Erythroblast (primary cell): ENCODE measurements around the gene COBL.
"Not testable (repeated sequence)": the region's sequence is repeated elsewhere in the genome, so short reads cannot be mapped to it uniquely, and the experiment has no call there.

Experiments
- DNase-seq, 2 experiments: peaks; one replicate each; lab custom pipeline; 2025; lab: John Stamatoyannopoulos, UW
- GATA1 ChIP-seq: IDR thresholded peaks from 2 replicates; pipeline ENCODE4 v1.6.1; 2011; ENCODE audit warnings: low read depth, mild to moderate bottlenecking, control low read depth, low read length, moderate library complexity
- POLR2A ChIP-seq: IDR thresholded peaks from 2 replicates; pipeline ENCODE4 v1.6.1; 2011; ENCODE audit warnings: mild to moderate bottlenecking, low read length

Gene COBL

DNA sequence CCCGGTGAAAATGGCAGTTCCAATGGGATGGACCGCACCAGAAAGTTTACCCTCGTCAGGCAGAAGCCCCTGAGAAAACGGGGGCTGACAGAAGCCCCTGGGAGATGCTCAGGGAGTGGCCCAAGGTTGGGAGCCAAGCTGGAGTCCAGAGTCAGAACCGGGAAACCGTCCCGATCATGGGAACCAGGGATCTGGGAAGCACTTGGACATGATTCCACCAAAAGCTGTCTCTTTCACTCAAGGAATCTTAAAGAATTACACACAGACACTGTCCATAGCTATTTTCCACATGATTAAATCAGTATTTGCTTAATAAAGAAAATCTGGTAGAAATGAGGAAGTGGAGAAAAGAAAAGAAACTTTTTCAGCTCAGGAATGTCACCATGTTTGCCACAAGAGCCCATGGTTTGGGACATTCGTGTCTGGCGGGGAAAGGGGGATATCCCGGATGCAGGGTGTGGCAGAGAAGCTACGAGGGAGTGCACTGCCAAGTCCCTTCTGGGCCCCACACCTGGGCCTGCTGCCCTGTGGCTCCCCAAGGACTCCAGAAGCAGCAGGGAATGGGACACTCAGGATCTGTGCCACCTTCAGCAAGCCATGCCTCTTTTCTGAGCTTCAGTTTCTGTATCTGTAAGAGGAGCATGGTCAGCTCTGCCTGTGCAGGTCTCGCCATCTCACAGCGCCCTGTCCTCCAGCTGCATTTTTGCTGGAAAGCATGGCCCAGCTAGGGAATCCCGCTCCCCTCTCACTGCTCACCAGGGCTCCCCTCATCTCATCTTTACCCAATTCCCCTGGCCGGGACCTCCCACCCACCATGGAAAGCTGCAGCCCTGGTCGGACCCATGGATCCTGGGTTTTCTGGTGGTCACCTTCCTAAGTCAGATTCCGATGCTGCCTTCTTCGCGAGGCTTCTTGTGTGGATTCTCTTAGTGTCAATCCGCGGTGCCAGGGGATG lies 308.8 kb downstream of the COBL start:
- no peak for TF ChIP-seq POLR2A
- no peak for DNase-seq

DNA sequence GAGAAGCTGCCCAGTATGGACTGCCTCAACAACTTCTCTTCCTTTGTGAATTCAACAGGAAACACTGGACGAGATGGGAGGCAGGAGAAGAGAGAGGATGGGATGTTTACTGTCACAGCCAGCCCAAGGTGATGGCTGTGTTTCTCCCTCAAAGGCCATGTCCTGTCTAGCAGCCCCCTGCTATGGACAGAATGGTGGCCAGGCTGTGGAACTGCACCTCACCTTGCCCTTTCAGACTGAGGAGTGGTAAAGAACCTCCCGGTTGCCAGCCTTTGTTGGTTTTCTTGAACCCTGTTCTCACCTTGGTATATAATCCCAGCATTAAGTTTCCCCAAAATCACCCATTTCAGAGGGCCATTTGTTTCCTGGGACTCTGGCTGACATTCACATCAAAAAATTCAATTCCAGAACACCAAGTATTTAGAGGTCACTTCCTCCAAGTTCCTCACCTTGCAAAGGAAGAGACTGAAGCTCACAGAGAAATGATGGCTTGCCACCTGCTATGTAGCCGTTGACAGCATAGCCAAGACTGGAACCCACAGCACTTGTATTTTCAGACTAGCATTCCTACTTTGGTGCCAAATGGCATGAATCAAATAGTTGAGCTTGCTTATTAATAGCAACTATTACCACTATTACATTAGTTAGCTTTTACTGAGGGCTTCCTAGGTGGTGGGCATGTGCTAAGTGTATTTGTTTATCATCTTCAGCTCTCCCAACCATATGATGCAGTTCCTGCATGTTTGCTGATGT lies 309.9 kb downstream of the COBL start:
- no peak for DNase-seq
- no peak for TF ChIP-seq GATA1
- TF ChIP-seq POLR2A: no peak

DNA sequence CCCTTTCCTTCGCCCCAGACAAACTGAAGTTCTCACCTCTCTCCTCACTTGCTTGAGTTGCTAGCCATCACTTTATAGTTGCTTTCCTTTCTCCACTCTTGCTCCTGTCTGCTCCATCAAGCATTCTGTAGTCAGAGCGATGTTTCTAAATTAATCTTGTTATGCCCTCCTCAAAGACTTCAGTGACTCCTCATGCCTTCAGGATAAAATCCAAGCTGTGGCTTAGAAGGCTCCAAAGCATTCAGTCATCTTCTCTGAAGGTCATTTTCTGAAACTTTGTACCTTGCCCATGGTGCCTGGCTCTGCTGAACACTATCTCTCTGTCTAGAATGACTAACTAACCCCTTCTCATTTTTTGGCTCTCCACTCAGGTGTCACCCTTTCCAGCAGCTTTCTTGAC lies 311.5 kb downstream of the COBL start:
- no peak for TF ChIP-seq GATA1
- TF ChIP-seq POLR2A: no peak
- no peak for DNase-seq

DNA sequence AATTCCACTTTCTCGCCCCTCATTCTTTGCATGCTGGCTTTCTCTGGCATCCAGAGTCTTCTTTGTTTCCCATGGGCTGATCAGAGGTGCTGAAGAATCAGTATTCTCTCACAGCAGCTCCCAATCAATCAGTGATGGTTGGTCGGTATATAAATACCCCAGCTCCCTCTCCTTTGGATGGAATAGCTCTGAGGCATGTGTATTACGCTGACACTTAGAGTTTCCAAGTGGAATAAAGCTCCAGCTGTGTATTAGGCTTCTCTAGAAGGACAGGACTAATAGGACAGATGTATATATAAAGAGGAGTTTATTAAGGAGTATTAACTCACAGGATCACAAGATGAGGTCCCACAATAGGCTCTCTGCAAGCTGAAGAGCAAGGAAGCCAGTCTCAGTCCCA lies 315.7 kb downstream of the COBL start:
- DNase-seq: peak in 1 of 2 experiments; percentile 15
- TF ChIP-seq GATA1 (no peak), POLR2A (no peak)

DNA sequence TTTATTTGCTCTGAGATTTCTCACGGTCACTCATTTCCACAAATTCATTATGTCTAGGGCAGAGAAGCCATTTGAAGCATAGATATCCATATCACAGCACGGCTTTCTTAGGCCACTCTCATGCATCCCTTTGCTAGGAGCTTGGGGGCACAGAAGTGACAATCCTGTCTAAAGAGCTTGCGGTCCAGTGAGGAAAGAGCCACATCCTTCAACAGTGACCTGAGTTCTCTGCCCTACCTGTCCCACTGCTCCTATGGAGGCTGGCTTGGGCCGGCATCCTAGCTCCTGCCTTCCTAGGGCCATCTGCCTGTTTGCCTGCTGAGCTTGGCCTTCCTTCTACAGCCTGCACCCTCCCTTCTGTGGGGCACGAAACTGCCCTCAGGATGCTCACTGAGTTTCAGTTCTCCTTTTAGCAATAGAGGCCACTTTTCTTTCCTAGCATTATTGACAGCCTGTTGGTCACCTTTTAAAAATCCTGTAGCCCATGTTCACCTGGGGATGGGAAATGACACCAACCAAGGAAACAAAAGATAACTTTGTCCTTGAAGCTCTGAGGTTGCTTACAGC lies 321.8 kb downstream of the COBL start:
- no peak for TF ChIP-seq GATA1
- TF ChIP-seq POLR2A: no peak
- DNase-seq: no peak

DNA sequence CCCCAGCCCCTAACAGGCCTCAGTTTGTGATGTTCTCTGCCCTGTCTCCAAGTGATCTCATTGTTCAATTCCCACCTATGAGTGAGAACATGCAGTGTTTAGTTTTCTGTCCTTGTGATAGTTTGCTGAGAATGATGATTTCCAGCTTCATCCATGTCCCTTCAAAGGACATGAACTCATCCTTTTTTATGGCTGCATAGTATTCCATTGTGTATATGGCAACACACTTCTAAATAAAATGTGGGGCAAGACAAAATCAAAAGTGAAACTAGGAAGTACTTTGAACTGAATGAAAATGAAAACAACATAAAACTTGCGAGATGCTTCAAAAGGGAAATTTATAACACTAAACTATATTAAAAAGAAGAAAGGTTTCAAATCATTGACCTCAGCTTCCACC lies 326.4 kb downstream of the COBL start:
- DNase-seq: not testable (repeated sequence)

DNA sequence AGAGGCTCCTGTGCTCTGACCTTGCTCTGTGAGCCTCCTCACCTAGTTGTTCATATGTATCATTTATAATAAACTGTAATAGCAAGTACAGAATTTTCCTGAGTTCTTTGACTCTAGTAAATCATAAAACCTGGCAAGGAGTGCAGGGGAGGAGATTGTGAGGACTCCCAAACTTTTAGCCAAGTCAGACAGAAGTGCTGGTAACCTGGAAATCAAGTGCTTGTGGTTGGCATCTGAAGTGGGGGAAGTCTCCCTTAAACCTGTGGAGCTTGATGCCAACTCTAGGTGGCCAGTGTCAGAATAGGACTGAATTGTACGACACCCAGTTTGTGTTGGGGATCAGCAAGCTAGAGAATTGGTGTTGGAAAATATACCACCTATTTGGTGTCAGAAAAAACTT lies 327.6 kb downstream of the COBL start:
- no peak for DNase-seq
- TF ChIP-seq POLR2A (no peak), GATA1 (no peak)

DNA sequence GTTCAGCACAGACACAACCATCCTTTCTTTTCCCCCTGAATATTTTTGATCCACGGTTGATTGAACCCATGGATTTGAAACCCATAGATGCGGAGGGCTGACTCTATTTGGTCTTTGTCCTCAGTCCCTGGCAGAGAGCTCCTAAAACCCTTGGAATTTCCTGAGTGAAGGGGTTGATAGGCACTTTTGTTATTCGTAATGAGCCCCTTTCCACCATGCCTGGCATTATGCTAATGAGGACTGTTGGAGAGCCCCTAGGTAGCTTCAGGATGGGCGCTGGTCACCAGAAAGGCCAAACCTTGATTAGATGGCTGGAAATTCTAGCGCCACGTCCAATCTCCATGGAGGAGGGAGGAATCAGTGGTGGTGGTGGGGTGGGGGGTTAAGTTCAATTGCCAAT lies 328.1 kb downstream of the COBL start:
- TF ChIP-seq GATA1 (no peak), POLR2A (no peak)
- no peak for DNase-seq

DNA sequence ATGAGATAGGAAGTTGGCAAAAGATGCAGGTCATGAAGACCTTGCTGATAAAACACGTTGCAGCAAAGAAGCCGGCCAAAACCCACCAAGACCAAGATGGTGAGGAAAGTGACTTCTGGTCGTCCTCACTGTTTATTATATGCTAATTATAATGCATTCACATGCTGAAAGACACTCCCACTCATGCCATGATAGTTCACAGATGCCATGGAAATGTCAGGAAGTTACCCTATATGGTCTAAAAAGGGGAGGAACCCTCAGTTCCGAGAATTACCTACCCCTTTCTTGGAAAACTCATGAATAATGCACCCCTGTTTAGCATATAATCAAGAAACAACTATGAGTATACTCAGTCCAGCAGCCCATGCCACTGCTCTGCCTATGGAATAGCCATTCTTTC lies 331.5 kb downstream of the COBL start:
- no peak for DNase-seq
- no peak for TF ChIP-seq GATA1
- TF ChIP-seq POLR2A: no peak

DNA sequence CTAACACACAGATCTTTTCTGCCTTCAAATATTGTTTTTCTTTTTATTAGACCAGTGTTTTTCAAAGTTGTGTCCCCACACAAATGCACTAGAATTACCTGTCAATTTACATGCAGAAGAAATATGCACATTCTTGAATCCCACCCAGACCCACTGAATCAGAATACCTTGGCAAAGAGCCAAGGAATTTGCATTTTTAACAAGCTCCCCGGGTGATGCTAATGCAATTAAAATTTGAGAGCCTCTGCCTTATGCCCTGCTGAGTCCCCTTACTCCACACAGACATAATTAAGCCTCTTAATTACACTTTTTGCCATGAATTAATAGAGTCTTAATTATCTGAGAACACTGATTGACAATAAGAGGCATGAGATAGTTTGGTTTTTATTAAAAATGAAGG lies 332.8 kb downstream of the COBL start:
- no peak for DNase-seq
- TF ChIP-seq POLR2A: no peak
- TF ChIP-seq GATA1: no peak

DNA sequence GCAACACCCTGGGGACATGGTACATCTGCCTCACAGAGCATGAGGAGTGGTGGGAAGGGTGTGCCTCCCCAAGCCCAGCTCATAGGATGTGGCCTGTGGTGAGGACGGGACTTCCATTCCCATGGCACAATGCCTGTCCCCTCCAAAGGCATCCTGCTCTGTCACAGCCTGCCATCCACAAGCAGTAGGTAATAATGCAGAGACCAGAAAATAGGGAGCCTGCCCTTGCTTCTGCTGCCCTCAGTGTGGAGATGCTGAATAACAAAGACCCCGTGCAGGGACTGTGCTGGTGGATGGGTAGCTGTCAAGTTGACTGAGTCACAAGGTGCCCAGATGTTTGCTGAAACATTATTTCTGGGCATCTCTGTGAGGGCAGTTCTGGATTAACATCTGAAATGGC lies 334.0 kb downstream of the COBL start:
- no peak for TF ChIP-seq GATA1
- TF ChIP-seq POLR2A: no peak
- DNase-seq: peak in 1 of 2 experiments; percentile 8

DNA sequence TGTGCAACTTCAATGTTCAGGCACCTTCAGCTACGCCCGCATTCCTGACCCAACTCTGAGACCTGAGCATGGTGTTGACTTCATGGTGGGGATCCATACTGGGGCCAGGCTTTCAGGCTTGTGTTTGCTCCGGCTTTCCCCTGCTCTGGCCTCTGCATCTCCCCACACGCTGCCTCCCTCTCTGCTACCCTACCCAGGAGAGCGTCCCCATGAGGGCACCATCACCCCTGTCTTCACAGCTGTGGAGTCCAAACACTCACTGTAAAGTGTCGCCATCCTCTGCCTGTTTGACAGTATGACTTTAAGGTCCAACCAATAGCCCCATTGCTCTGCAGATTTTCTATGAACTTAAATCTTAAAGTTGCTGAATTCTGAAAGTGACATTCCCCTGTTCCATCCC lies 334.9 kb downstream of the COBL start:
- DNase-seq: no peak
- TF ChIP-seq GATA1 (no peak), POLR2A (no peak)

DNA sequence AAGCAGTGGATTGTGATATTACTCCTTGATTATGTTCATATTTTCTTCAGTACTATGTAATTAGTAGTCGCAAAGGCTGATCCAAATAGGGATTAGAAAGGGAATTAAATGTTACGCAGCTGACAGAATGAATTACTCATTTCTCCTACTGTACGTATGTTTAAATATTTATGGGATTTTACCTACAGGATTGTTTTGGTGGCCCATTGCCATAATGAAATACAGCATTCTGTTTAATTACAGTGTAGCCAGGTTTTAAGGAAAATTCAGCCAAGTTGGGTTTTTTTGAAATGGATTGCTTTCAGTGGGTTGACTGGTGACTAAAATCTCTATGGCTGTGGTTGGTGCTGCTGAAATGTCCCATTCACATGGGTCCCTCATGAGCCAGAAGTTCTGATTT lies 336.2 kb downstream of the COBL start:
- TF ChIP-seq POLR2A (no peak), GATA1 (no peak)
- no peak for DNase-seq

DNA sequence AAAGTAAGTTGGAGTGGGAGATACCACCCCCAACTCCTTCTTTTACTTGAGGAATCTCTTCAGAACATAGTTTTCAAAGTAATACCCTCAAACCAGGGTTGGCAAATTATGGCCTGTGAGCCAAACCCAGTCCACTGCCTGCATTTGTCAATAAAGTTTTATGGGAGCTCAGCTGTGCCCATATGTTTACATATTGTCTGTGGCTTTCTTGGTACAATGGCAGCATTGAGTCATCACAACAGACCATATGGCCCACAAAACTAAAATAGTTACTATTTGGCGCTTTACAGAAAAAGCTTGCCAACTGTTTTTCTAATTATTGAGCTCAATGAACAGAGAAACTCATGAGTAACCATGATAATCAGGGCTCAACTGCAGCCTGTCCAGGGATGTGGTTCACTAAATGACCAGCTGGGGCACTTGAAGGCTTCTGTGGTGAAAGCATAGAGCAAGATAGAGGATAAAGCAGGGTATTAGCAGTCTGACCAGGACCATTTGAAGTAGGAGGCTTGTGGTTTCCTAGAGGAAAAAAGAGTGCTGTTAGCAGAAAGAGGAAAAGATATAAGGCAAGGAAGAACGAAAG lies 337.9 kb downstream of the COBL start:
- DNase-seq: no peak
- TF ChIP-seq POLR2A (no peak), GATA1 (no peak)
